GM10847 (cell line): ENCODE measurements around the gene TAAR1.

Experiments used
- POLR2A ChIP-seq: IDR thresholded peaks from 2 replicates; pipeline ENCODE4 v1.6.1; 2011; ENCODE audit not compliant: insufficient read length; ENCODE audit errors: extremely low read depth

Gene TAAR1

GRCh38 chr6:132612449-132613108, 46.4 kb downstream of the TAAR1 start:
- no peak for TF ChIP-seq POLR2A

GRCh38 chr6:132611616-132612015, 47.4 kb downstream of the TAAR1 start:
- TF ChIP-seq POLR2A = no peak

DNA sequence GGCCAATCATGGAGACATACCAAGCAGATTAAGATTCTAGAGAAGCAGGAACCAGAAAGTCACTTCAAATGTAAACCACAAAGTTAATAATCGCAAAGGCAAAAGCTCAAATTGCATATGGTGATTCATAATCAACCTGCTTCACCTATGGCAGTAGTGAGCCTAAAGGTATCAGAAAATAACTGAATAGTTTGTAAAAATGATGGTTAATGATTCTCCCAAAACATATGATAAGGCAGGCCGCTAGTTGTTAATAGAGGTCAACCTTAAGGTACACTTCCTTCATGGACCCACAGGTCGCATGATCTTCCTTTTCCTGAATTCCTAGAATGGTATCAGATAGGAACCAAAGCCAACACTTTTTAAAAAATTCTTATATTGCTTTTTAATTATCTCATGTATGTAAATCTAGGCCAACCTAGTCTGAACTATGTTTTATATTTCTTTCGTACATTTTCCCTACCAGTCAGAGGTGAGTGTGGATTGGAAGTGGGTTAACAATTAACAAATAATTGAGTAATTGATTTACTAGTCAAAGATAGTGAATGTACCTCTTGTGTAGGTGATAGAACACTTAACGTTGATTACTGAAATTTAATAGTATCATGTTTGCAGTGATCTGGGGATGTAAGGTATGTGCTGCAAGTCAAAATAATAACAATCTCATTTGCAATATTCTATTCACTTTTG, 51.3 kb downstream of the TAAR1 start:
- no peak for TF ChIP-seq POLR2A

- no peak for TF ChIP-seq POLR2A
These were observed 54.3 kb downstream of the TAAR1 start for GRCh38 chr6:132604635-132605152.

DNA sequence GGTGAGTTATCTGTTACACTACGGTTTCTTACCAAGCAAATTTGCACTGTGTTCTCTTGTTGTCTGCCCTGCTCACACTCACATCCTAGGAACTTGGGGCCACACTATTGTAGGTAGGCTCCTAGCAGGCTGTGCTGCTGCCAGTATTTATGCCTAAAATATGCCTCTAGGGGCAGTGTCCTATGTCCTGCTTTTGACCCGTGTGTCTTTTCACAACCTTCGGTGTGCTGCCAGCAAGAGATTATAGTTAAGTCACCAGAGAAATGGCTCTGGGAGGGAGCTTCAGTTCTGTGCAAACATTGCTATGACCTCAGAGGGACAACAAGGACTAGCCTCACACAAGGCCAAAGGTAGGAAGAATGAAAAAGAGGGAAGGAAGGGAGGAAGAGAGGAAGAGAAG, 60.5 kb downstream of the TAAR1 start:
- TF ChIP-seq POLR2A = no peak

GRCh38 chr6:132596201-132596600, 62.8 kb downstream of the TAAR1 start:
- no peak for TF ChIP-seq POLR2A
